K562 (cell line): ENCODE data around the gene CDK9. TPM values are rescaled to one million over a fixed set of nuclear protein-coding genes. Genes with fewer than 3 reads are reported as not detected.
A peak's percentile ranks its signal among the peaks of the same experiment; 100 is the strongest.

Experiments used
- CHD2 ChIP-seq: IDR thresholded peaks from 2 replicates; pipeline ENCODE4 v1.6.1; 2011; ENCODE audit warnings: low read depth, low read length
- FOXA1 ChIP-seq: fragments of 450-650 bp; IDR thresholded peaks from 2 replicates; pipeline ENCODE4 v1.6.1; 2016; ENCODE audit warnings: mild to moderate bottlenecking, borderline replicate concordance
- MED1 ChIP-seq: sonication (generic); formaldehyde crosslinking; IDR thresholded peaks from 2 replicates; pipeline ENCODE4 v1.8.1; 2023; ENCODE audit warnings: missing genetic modification reagents, borderline replicate concordance
- MIER1 ChIP-seq: fragments of 450-650 bp; IDR thresholded peaks from 2 replicates; pipeline ENCODE4 v1.6.1; 2016; ENCODE audit warnings: antibody characterized with exemption, mild to moderate bottlenecking, low read depth
- NFYB ChIP-seq: IDR thresholded peaks from 2 replicates; pipeline ENCODE4 v1.6.1; 2011; ENCODE audit warnings: mild to moderate bottlenecking, moderate library complexity; ENCODE audit not compliant: insufficient read length; ENCODE audit errors: extremely low read depth
- PCBP2 ChIP-seq: fragments of 200-400 bp; formaldehyde crosslinking; IDR thresholded peaks from 2 replicates; pipeline ENCODE4 v1.6.1; 2018; ENCODE audit warnings: low read length, low read depth, mild to moderate bottlenecking, moderate library complexity; ENCODE audit not compliant: poor library complexity, severe bottlenecking
- POU5F1 ChIP-seq: fragments of 150-350 bp; IDR thresholded peaks from 2 replicates; pipeline ENCODE4 v1.6.1; 2014; ENCODE audit warnings: borderline replicate concordance, low read length, low read depth, mild to moderate bottlenecking; ENCODE audit not compliant: partially characterized antibody
- PTTG1 ChIP-seq: fragments of 450-650 bp; IDR thresholded peaks from 2 replicates; pipeline ENCODE4 v1.6.1; 2016; ENCODE audit warnings: low read depth, mild to moderate bottlenecking, missing genetic modification characterization, missing compliant biosample characterization
- SRSF3 ChIP-seq: fragments of 200-400 bp; formaldehyde crosslinking; IDR thresholded peaks from 2 replicates; pipeline ENCODE4 v1.6.1; 2016; ENCODE audit warnings: mild to moderate bottlenecking, low read length, moderate library complexity; ENCODE audit not compliant: insufficient read depth
- TGIF2 ChIP-seq: sonication (generic); formaldehyde crosslinking; IDR thresholded peaks from 2 replicates; pipeline ENCODE4 v1.8.1; 2022; ENCODE audit warnings: mild to moderate bottlenecking, missing genetic modification reagents, moderate library complexity
- THRA ChIP-seq: fragments of 450-650 bp; IDR thresholded peaks from 2 replicates; pipeline ENCODE4 v1.6.1; 2017; ENCODE audit warnings: mild to moderate bottlenecking, moderate library complexity
- ZNF311 ChIP-seq: fragments of 250-450 bp; sonication (Bioruptor Pico); IDR thresholded peaks from 2 replicates; pipeline ENCODE4 v1.4.0; 2020; ENCODE audit warnings: mild to moderate bottlenecking, moderate library complexity
- ZNF695 ChIP-seq: fragments of 450-650 bp; formaldehyde crosslinking; IDR thresholded peaks from 2 replicates; pipeline ENCODE4 v1.4.0; 2020; ENCODE audit warnings: mild to moderate bottlenecking, moderate library complexity
- polyA plus RNA-seq, 8 experiments: library from polyadenylated mRNA; depleted of rRNA in 4 of 8; stranded (reverse) in 5 of 8; unstranded in 3 of 8; fragments of >200 nt; fragmentation: Nextera tagmentation in 2 of 8; fragmentation: Illumina TruSeq in 1 of 8; extraction: Ambion mirVana in 2 of 8; extraction: Trizol in 1 of 8; gene quantifications; 2 replicates each; pipeline versions ENCODE4 v1.2.1 to v1.2.3, GENCODE V29; 2011 to 2014; ENCODE audit warnings: inconsistent platforms in 1 of 8, missing spikeins in 1 of 8
- total RNA-seq, 7 experiments: library from RNA; depleted of rRNA in 6 of 7; stranded (reverse); fragments of >200 nt in 6 of 7; fragmentation: Illumina TruSeq in 2 of 7; extraction: Trizol in 2 of 7; gene quantifications; 2 replicates each; pipeline versions ENCODE4 v1.2.1 to v1.2.3, GENCODE V29; 2011 to 2021; ENCODE audit warnings: low replicate concordance in 1 of 7
- TF ChIP-seq, protein P1 (sequence below): sonication (generic); formaldehyde crosslinking; IDR thresholded peaks from 2 replicates; pipeline ENCODE4 v1.8.1; 2023; ENCODE audit warnings: mild to moderate bottlenecking, missing genetic modification reagents
- TF ChIP-seq, protein P2 (sequence below), 2 experiments: IDR thresholded peaks; 2 replicates each; pipeline ENCODE4 v1.6.1; 2012; ENCODE audit warnings: improper control_type of control experiment in 2 of 2, low read depth in 2 of 2, low read length in 2 of 2, borderline replicate concordance in 1 of 2
- TF ChIP-seq, protein P3 (sequence below): sonication (generic); formaldehyde crosslinking; IDR thresholded peaks from 2 replicates; pipeline ENCODE4 v1.8.1; 2023; ENCODE audit warnings: missing genetic modification reagents, mild to moderate bottlenecking, borderline replicate concordance

The CDK9 gene
- total and polyA plus RNA-seq, 9 of the 15 experiments (the other 6 are each of a cell fraction or from before 2014, with no cell fraction given) = 4.2 to 78.6 (median 33.0) TPM

- TF ChIP-seq PTTG1 (tag) (no peak), CHD2 (no peak), THRA (no peak), MIER1 (no peak), SRSF3 (no peak), PCBP2 (no peak), ZNF311 (CRISPR knock-in tag) (no peak), ZNF695 (CRISPR knock-in tag) (no peak), MED1 (no peak), POU5F1 (no peak), FOXA1 (no peak), TGIF2 (no peak), NFYB (no peak)
- TF ChIP-seq, protein P1, sequence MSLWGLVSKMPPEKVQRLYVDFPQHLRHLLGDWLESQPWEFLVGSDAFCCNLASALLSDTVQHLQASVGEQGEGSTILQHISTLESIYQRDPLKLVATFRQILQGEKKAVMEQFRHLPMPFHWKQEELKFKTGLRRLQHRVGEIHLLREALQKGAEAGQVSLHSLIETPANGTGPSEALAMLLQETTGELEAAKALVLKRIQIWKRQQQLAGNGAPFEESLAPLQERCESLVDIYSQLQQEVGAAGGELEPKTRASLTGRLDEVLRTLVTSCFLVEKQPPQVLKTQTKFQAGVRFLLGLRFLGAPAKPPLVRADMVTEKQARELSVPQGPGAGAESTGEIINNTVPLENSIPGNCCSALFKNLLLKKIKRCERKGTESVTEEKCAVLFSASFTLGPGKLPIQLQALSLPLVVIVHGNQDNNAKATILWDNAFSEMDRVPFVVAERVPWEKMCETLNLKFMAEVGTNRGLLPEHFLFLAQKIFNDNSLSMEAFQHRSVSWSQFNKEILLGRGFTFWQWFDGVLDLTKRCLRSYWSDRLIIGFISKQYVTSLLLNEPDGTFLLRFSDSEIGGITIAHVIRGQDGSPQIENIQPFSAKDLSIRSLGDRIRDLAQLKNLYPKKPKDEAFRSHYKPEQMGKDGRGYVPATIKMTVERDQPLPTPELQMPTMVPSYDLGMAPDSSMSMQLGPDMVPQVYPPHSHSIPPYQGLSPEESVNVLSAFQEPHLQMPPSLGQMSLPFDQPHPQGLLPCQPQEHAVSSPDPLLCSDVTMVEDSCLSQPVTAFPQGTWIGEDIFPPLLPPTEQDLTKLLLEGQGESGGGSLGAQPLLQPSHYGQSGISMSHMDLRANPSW (CRISPR knock-in tag) = no peak
- TF ChIP-seq, protein P2, sequence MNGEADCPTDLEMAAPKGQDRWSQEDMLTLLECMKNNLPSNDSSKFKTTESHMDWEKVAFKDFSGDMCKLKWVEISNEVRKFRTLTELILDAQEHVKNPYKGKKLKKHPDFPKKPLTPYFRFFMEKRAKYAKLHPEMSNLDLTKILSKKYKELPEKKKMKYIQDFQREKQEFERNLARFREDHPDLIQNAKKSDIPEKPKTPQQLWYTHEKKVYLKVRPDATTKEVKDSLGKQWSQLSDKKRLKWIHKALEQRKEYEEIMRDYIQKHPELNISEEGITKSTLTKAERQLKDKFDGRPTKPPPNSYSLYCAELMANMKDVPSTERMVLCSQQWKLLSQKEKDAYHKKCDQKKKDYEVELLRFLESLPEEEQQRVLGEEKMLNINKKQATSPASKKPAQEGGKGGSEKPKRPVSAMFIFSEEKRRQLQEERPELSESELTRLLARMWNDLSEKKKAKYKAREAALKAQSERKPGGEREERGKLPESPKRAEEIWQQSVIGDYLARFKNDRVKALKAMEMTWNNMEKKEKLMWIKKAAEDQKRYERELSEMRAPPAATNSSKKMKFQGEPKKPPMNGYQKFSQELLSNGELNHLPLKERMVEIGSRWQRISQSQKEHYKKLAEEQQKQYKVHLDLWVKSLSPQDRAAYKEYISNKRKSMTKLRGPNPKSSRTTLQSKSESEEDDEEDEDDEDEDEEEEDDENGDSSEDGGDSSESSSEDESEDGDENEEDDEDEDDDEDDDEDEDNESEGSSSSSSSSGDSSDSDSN (IDR thresholded peaks at IDR 0.05; ENCODE audit: borderline replicate concordance in 1 of 2, low read depth in 2 of 2, low read length in 2 of 2) = peak in 1 of 2 experiments; percentile 35; a peak in 1 of 4 replicates
- TF ChIP-seq, protein P3, sequence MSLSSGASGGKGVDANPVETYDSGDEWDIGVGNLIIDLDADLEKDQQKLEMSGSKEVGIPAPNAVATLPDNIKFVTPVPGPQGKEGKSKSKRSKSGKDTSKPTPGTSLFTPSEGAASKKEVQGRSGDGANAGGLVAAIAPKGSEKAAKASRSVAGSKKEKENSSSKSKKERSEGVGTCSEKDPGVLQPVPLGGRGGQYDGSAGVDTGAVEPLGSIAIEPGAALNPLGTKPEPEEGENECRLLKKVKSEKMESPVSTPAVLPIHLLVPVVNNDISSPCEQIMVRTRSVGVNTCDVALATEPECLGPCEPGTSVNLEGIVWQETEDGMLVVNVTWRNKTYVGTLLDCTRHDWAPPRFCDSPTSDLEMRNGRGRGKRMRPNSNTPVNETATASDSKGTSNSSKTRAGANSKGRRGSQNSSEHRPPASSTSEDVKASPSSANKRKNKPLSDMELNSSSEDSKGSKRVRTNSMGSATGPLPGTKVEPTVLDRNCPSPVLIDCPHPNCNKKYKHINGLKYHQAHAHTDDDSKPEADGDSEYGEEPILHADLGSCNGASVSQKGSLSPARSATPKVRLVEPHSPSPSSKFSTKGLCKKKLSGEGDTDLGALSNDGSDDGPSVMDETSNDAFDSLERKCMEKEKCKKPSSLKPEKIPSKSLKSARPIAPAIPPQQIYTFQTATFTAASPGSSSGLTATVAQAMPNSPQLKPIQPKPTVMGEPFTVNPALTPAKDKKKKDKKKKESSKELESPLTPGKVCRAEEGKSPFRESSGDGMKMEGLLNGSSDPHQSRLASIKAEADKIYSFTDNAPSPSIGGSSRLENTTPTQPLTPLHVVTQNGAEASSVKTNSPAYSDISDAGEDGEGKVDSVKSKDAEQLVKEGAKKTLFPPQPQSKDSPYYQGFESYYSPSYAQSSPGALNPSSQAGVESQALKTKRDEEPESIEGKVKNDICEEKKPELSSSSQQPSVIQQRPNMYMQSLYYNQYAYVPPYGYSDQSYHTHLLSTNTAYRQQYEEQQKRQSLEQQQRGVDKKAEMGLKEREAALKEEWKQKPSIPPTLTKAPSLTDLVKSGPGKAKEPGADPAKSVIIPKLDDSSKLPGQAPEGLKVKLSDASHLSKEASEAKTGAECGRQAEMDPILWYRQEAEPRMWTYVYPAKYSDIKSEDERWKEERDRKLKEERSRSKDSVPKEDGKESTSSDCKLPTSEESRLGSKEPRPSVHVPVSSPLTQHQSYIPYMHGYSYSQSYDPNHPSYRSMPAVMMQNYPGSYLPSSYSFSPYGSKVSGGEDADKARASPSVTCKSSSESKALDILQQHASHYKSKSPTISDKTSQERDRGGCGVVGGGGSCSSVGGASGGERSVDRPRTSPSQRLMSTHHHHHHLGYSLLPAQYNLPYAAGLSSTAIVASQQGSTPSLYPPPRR (CRISPR knock-in tag) = no peak
Observed at GRCh38 chr9:127825319-127826051, 39.7 kb downstream of the CDK9 start (continued).
